Endometrial microvascular endothelial cells (primary cell): ENCODE results near the gene GSTA3. TPM values are rescaled to one million over a fixed set of nuclear protein-coding genes. Genes with fewer than 3 reads are reported as not detected.
"Not testable (repeated sequence)": the region's sequence is repeated elsewhere in the genome, so short reads cannot be mapped to it uniquely, and the experiment has no call there.

Experiments used
- in situ Hi-C: cut with HindIII; loops from 2 replicates; pipeline ENCODE4 v1.10.0; 2017; ENCODE audit warnings: low sequenced_read_pairs, low pct_unique_long_range_greater_than_20kb; ENCODE audit errors: inconsistent ontology term
- total RNA-seq: library from RNA; depleted of rRNA; stranded (reverse); fragments of >200 nt; gene quantifications from one replicate; pipeline ENCODE4 v1.2.3, GENCODE V29; 2015; ENCODE audit errors: inconsistent ontology term

GSTA3 gene
- total RNA-seq, 1 donor from 2014 or later = not detected

DNA sequence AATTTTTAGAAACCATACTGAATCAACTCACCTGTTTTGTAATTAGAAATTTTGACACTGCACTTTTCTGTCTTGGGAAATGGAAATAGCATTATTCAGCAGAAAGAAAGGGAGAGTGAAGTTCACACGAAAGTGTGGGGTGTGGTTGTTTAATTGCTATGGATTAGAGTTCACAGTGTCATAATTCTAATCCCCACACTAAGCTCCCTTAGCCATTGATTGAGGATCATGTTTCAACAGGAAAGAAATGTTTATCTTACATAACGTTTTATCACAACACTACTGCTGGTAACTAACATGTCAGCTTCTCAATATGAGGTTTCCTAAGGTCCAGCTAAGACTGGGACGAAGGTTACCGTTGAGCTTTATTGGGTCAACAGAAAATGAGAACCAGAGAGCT, 37.5 kb downstream of the GSTA3 start:
- in situ Hi-C loops = no loop called here

DNA sequence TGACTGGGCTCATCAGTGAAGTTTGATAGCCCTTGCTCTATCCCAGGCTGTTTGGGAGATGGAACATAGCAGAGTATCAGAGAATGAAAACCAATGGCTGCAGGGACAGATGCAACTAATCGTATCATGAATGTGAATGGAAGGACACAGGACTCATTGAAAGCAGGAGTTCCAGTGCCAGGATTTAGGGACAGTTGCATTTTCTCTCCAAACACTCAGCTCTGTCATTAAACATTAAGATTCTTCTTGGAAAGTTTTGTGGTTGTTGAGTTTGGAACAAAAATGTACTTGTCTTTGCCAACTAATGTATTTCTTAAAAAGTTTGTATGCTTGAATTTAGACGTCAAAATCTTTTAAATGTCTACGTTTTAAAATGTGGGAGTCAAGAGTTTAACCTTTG, 37.9 kb downstream of the GSTA3 start:
- in situ Hi-C loops = no loop called here

DNA sequence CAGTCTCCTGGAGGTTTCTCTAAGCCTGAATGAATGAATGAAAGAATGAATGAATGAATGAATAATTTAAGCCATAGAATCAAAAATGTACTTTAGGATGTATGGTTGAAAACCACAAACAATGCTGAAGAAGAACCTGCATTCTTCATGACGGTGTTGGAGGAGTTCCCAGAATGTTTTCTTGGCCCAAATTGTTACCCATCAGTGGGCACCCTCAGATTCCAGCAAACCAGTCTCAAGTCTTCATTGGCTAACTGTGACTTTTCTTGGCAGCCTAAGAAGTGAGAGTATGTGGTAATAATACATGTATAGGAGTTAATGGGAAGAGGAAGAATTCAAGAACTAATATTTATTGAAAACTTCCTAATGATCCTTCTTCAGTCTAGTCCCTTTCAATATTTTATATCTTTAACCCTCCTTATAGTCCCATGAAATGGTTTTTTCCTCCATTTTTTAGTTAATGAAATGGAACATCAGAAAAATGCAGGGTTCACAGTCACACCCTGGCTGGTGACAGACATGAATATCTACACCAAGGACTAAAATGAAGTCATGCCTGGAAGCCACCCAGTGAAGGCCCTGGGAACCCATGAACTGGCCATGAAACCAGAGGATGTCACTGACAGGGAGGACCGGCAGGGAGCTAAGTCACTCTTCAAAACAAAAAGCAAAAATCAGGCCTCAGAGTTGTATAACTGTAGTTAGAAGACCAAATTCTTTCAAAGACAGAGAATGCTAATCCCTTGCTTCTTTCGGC, 39.0 kb downstream of the GSTA3 start:
- in situ Hi-C loops = not testable (repeated sequence)

DNA sequence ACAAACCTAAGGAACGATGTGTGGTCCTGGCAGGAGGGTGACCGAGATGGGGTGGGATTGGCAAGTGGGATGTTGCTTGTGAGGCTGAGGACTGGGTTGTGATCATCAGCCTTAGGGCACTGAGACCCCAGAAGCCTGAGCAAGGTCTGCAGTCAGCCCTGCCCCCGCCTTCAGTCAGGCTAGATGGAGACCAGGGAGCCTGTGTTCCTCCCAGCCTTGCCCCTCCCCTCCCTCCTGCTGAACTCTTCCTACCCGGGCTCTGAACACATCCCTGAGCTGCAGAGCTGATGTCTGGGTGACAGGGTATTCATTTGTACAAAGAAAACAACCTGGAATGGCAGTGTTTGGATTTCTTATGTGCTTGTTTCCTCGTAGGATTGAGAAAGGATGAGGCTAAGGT, 40.6 kb downstream of the GSTA3 start:
- in situ Hi-C loops = not testable (repeated sequence)

DNA sequence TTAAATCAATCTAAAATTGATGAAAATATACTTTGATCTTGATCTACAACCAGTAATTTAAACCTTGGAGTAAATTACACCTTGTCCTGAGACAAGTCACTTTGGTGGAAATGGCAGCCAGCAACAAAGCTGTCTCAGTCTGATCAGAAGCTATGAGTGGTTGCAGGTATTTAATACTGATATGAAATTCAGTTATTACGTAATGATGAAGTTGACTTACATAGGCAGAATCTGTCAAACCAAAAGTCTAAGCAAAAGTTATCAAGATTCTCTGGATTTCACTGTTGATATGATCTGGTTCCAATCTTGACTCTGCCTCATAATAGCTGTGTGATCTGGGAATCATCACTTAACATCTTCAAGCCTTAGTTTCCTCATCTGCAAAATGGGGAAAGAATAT, 41.3 kb downstream of the GSTA3 start:
- in situ Hi-C loops = no loop called here

DNA sequence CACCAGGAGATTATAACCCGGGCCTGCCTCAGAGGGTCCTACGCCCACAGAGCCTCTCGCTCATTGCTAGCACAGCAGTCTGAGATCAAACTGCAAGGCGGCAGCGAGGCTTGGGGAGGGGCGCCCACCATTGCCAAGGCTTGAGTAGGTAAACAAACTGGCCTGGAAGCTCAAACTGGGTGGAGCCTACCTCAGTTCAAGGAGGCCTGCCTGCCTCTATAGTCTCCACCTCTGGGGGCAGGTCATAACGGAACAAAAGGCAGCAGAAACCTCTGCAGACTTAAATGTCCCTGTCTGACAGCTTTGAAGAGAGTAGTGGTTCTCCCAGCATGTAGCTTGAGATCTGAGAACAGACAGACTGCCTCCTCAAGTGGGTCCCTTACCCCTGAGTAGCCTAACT, 48.3 kb downstream of the GSTA3 start:
- in situ Hi-C loops = not testable (repeated sequence)

DNA sequence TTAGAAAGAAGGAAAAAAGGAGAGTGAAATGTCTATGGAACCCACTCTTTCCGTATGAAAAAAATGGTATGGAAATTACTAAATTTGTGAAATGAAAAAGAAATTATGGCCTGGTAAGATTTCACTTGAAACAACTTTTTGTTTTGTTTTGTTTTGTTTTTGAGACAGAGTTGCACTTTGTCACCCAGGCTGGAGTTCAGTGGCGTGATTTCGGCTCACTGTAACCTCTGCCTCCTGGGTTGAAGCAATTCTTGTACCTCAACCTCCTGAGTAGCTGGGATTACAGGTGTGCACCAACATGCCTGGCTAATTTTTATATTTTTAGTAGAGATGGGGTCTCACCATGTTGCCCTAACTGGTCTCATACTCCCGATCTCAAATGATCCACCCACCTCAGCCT, 51.1 kb downstream of the GSTA3 start:
- in situ Hi-C loops = no loop called here

DNA sequence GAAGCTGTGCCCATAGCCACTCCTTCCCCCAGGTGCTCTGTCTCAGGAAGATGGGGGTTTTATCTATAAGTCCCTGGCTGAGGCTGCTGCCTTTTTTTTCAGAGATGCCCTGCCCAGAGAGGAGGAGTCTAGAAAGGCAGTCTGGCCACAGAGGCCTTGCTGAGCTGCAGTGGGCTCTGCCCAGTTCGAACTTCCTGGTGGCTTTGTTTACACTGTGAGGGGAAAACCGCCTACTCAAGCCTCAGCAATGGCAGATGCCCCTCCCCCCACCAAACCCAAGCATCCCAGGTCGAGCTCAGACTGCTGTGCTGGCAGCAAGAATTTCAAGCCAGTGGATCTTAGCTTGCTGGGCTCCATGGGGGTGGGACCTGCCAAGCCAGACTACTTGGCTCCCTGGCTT, 53.4 kb downstream of the GSTA3 start:
- in situ Hi-C loops = not testable (repeated sequence)

DNA sequence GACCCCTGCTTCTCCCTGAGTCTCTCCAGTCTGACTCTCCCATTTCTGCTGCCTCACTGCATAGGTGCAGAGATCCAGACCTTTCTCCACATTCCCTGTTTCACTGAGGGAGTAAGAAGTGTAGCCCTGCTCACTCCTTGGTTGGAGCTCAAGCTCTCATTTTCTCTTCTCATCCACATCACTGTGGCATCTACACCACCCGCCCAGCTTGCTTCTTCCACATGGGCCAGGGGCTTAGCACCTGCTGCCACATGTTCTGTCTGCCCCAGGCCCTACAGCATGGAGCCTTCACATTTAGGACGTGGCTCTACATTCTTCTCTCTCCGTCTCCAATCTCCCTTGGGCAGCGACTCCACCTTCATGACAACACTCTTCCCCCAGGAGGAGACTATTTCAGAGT, 60.4 kb downstream of the GSTA3 start:
- in situ Hi-C loops = no loop called here

Other genes starting within 250 kb of the GSTA3 start
- gene TMEM14A, start 238.6 kb downstream of the GSTA3 start, total RNA-seq = 71.1 TPM
- not detected for gene GSTA2, start 146.2 kb downstream of the GSTA3 start, total RNA-seq
- not detected for gene GSTA1, start 105.9 kb downstream of the GSTA3 start, total RNA-seq
- gene GSTA5, start 68.9 kb downstream of the GSTA3 start, total RNA-seq = not detected
- gene GSTA4, start 85.6 kb upstream of the GSTA3 start, total RNA-seq = 42.4 TPM
- 7.1 TPM for gene CILK1, start 152.1 kb upstream of the GSTA3 start, total RNA-seq
- 41.0 TPM for gene FBXO9, start 155.7 kb upstream of the GSTA3 start, total RNA-seq
- not detected for gene GCM1, start 239.1 kb upstream of the GSTA3 start, total RNA-seq